Trophoblast cell (in vitro differentiated cells and primary cell): ENCODE data around the gene CTRB1.

Experiments used
- DNase-seq, 2 donors: peaks; one replicate each; pipeline ENCODE4 v3.0.0-alpha.2; 2016
- H2AFZ ChIP-seq: 2 replicates; pipeline ENCODE4 v1.6.1; 2013; ENCODE audit warnings: low read length, moderate library complexity, mild to moderate bottlenecking; ENCODE audit not compliant: insufficient read depth, poor library complexity
- H2AK5ac ChIP-seq: 2 replicates; pipeline ENCODE4 v1.6.1; 2013; ENCODE audit warnings: mild to moderate bottlenecking, low read length
- H2BK120ac ChIP-seq: 2 replicates; pipeline ENCODE4 v1.6.1; 2013; ENCODE audit warnings: low read length, mild to moderate bottlenecking, moderate library complexity; ENCODE audit not compliant: insufficient read depth, poor library complexity
- H2BK12ac ChIP-seq: 2 replicates; pipeline ENCODE4 v1.6.1; 2013; ENCODE audit warnings: mild to moderate bottlenecking, low read length, moderate library complexity
- H2BK5ac ChIP-seq: 2 replicates; pipeline ENCODE4 v1.6.1; 2013; ENCODE audit warnings: low read length, low read depth, moderate library complexity, mild to moderate bottlenecking; ENCODE audit not compliant: poor library complexity
- H3K14ac ChIP-seq: 2 replicates; pipeline ENCODE4 v1.6.1; 2013; ENCODE audit warnings: mild to moderate bottlenecking, low read length
- H3K18ac ChIP-seq: 2 replicates; pipeline ENCODE4 v1.6.1; 2013; ENCODE audit warnings: mild to moderate bottlenecking, low read length
- H3K23ac ChIP-seq: 2 replicates; pipeline ENCODE4 v1.6.1; 2013; ENCODE audit warnings: low read length
- H3K27ac ChIP-seq: 2 replicates; pipeline ENCODE4 v1.5.1; 2013; ENCODE audit warnings: low read depth, mild to moderate bottlenecking, inconsistent platforms, low read length, moderate library complexity
- H3K27me3 ChIP-seq: 2 replicates; pipeline ENCODE4 v1.6.1; 2013; ENCODE audit warnings: inconsistent platforms, mild to moderate bottlenecking, low read length, moderate library complexity; ENCODE audit not compliant: insufficient read depth
- H3K36me3 ChIP-seq, 2 experiments: 1 replicate in 1 of 2; 2 replicates in 1 of 2; pipeline ENCODE4 v1.6.1; 2013; ENCODE audit warnings: low read length in 2 of 2, mild to moderate bottlenecking in 2 of 2, moderate library complexity in 1 of 2; ENCODE audit not compliant: insufficient read depth in 2 of 2, control insufficient read depth in 1 of 2
- H3K4ac ChIP-seq: 2 replicates; pipeline ENCODE4 v1.6.1; 2013; ENCODE audit warnings: low read depth, mild to moderate bottlenecking, low read length, moderate library complexity
- H3K4me1 ChIP-seq, 2 experiments: 1 replicate in 1 of 2; 2 replicates in 1 of 2; pipeline ENCODE4 v1.6.1; 2013; ENCODE audit warnings: low read length in 2 of 2, mild to moderate bottlenecking in 2 of 2, moderate library complexity in 1 of 2; ENCODE audit not compliant: insufficient read depth in 2 of 2, control insufficient read depth in 1 of 2
- H3K4me2 ChIP-seq: 2 replicates; pipeline ENCODE4 v1.6.1; 2013; ENCODE audit warnings: inconsistent platforms, mild to moderate bottlenecking, low read length, moderate library complexity
- H3K4me3 ChIP-seq: 2 replicates; pipeline ENCODE4 v1.5.1; 2013; ENCODE audit warnings: mild to moderate bottlenecking, low read depth, low read length, inconsistent platforms
- H3K79me1 ChIP-seq: one replicate; pipeline ENCODE4 v1.6.1; 2013; ENCODE audit warnings: low read length
- H3K79me2 ChIP-seq: 2 replicates; pipeline ENCODE4 v1.6.1; 2013; ENCODE audit warnings: low read length, mild to moderate bottlenecking; ENCODE audit not compliant: control insufficient read depth, insufficient read depth, poor library complexity
- H3K9ac ChIP-seq: 2 replicates; pipeline ENCODE4 v1.6.1; 2013; ENCODE audit warnings: mild to moderate bottlenecking, low read length
- H3K9me3 ChIP-seq: 2 replicates; pipeline ENCODE4 v1.6.1; 2013; ENCODE audit warnings: low read depth, mild to moderate bottlenecking, control low read depth, inconsistent platforms, low read length; ENCODE audit not compliant: insufficient read depth
- H4K12ac ChIP-seq: 2 replicates; pipeline ENCODE4 v1.6.1; 2013; ENCODE audit warnings: low read depth, mild to moderate bottlenecking, low read length, moderate library complexity
- H4K8ac ChIP-seq: 2 replicates; pipeline ENCODE4 v1.6.1; 2013; ENCODE audit warnings: low read depth, mild to moderate bottlenecking, low read length, moderate library complexity
- H4K91ac ChIP-seq: one replicate; pipeline ENCODE4 v1.6.1; 2013; ENCODE audit warnings: low read depth, mild to moderate bottlenecking, low read length, moderate library complexity
- WGBS: extraction: QIAGEN DNeasy Blood & Tissue Kit; methylation state at CpG from one replicate; pipeline ENCODE4 v1.1.7; 2013; ENCODE audit warnings: missing lambda C conversion rate; ENCODE audit not compliant: insufficient read length, insufficient coverage; ENCODE audit errors: extremely low coverage; 5-methylcytosine and 5-hydroxymethylcytosine counted together

Gene CTRB1

GRCh38 chr16:75256696-75257343, 38.0 kb downstream of the CTRB1 start:
- H3K27ac ChIP-seq: peak overlapping the region; percentile 45

DNA sequence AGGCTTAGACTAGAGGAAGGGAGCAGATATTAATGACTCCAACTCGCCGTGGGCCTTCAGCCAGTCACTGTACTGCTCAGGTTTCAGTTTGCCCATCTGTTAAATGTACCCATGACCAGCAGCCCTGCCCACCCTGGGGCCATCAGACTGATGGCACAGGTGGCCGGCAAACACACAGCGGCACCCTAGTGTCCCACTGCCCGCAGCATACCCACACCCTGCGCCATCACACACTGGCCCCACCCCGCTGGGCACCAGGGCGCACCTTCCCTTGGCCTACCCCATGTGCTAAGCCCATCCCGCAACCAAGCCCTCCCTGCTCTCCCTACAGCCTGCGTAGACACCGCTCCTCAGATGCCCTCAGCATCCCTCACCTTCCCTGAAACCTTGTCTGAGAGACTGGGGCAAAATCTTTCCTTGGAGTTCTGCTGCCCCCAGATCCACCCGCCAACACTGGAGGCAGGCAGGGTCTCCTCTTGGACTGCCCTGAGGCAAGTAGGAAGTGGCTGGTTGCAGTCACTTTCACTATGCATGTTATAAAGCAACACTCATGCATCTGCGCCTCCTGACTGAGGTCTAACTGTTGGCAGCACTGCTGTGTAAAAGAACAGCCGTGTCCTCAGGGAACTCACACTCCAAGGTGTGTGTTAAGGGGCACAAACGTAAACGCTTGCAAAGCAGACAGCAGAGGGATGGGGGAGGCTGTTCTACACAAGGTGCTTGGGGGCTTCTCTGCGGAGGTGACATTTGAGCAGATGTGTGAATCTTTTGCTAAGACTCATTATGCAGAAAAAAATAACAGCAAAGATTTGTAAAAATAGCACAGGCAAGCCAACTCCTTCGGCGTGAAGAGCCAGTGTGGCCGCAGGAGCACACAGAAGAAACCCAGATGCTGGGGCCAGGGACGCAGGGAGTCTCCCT, 39.4 kb downstream of the CTRB1 start:
- Histone ChIP-seq H4K8ac (no peak overlapping the region), H3K23ac (no peak overlapping the region), H3K18ac (peak overlapping the region; percentile 4), H3K9ac (peak overlapping the region; percentile 11), H3K27me3 (no peaks in the 10 kb centered on the region), H3K27ac (no peak overlapping the region), H3K4me3 (no peak overlapping the region), H3K9me3 (peaks cover 2% of the 10 kb centered on the region), H2BK12ac (no peak overlapping the region), H2AFZ (no peak overlapping the region), H2AK5ac (no peak overlapping the region), H3K79me1 (peaks cover 27% of the 10 kb centered on the region), H3K4ac (peak overlapping the region; percentile 60), H3K14ac (no peak overlapping the region), H4K91ac (no peak overlapping the region), H4K12ac (no peak overlapping the region), H3K4me2 (no peak overlapping the region), H2BK5ac (no peak overlapping the region), H3K4me1 (peaks cover 54 to 74% of the 10 kb centered on the region in 2 experiments), H2BK120ac (no peak overlapping the region), H3K79me2 (peaks cover 45% of the 10 kb centered on the region), H3K36me3 (peaks cover 12 to 17% of the 10 kb centered on the region in 2 experiments)
- no CpG with 5 or more reads among the region's 21 CpGs for WGBS
- no peak for DNase-seq

More at GRCh38 chr16:75256696-75257343, 38.0 kb downstream of the CTRB1 start:
- peaks cover 40% of the 10 kb centered on the region for H3K79me1 ChIP-seq
- H3K4me2 ChIP-seq: no peak overlapping the region
- no peak overlapping the region for H4K12ac ChIP-seq
- peaks cover 65 to 75% of the 10 kb centered on the region in 2 experiments for H3K4me1 ChIP-seq
- no peak overlapping the region for H3K23ac ChIP-seq
- peaks cover 47% of the 10 kb centered on the region for H3K79me2 ChIP-seq
- no peak for DNase-seq
- no peak overlapping the region for H4K91ac ChIP-seq
- H3K27me3 ChIP-seq: no peaks in the 10 kb centered on the region
- no peak overlapping the region for H4K8ac ChIP-seq
- no peak overlapping the region for H2BK5ac ChIP-seq
- no peak overlapping the region for H3K4me3 ChIP-seq
- H3K9me3 ChIP-seq: peaks cover 2% of the 10 kb centered on the region
- H3K18ac ChIP-seq: peak overlapping the region; percentile 31
- H2AK5ac ChIP-seq: no peak overlapping the region
- no peak overlapping the region for H2BK120ac ChIP-seq
- no CpG with 5 or more reads among the region's 14 CpGs for WGBS
- H3K4ac ChIP-seq: peak overlapping the region; percentile 16
- peak overlapping the region; percentile 10 for H3K14ac ChIP-seq
- H3K36me3 ChIP-seq: peaks cover 1 to 6% of the 10 kb centered on the region in 2 experiments
- H2BK12ac ChIP-seq: no peak overlapping the region
- peak overlapping the region; percentile 0 for H2AFZ ChIP-seq
- no peak overlapping the region for H3K9ac ChIP-seq

DNA sequence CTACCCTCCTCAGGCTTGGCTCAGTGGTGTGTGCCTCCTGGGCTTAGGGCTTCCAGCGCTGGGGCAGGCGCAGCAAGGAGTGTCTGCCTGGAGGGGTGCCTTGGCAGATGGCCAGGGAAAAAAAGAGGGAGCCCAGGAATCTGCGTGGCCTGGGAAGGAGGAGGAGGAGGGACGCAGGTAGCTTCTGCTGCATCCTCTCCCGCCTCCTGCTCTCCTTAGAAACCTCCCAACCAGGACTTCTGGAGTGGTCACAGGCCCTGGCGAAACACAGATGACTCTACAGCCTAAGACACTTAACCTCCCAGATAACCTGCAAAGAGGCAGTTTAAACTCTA, 40.0 kb downstream of the CTRB1 start:
- H3K14ac ChIP-seq: no peak overlapping the region
- no peak overlapping the region for H2BK5ac ChIP-seq
- no peak overlapping the region for H3K4me2 ChIP-seq
- no peak overlapping the region for H2BK12ac ChIP-seq
- H2AK5ac ChIP-seq: no peak overlapping the region
- no peak overlapping the region for H3K27ac ChIP-seq
- no peak overlapping the region for H3K18ac ChIP-seq
- H3K9ac ChIP-seq: no peak overlapping the region
- H3K79me2 ChIP-seq: peaks cover 48% of the 10 kb centered on the region
- no peak overlapping the region for H3K4me3 ChIP-seq
- H3K36me3 ChIP-seq: peaks cover 18 to 24% of the 10 kb centered on the region in 2 experiments
- no peak overlapping the region for H2BK120ac ChIP-seq
- no peak overlapping the region for H2AFZ ChIP-seq
- no peak for DNase-seq
- H3K23ac ChIP-seq: no peak overlapping the region
- H3K79me1 ChIP-seq: peaks cover 22% of the 10 kb centered on the region
- WGBS: no CpG with 5 or more reads among the region's 6 CpGs
- no peak overlapping the region for H4K91ac ChIP-seq
- H3K27me3 ChIP-seq: no peaks in the 10 kb centered on the region
- no peak overlapping the region for H4K12ac ChIP-seq
- no peak overlapping the region for H4K8ac ChIP-seq
- H3K4ac ChIP-seq: peak overlapping the region; percentile 9
- H3K9me3 ChIP-seq: peaks cover 2% of the 10 kb centered on the region
- peaks cover 53 to 76% of the 10 kb centered on the region in 2 experiments for H3K4me1 ChIP-seq

- H2BK5ac ChIP-seq: no peak overlapping the region
- H3K36me3 ChIP-seq: peaks cover 26 to 30% of the 10 kb centered on the region in 2 experiments
- no peak overlapping the region for H4K8ac ChIP-seq
- H3K27ac ChIP-seq: no peak overlapping the region
- H2BK120ac ChIP-seq: no peak overlapping the region
- H3K18ac ChIP-seq: no peak overlapping the region
- H3K4me3 ChIP-seq: no peak overlapping the region
- peaks cover 43 to 69% of the 10 kb centered on the region in 2 experiments for H3K4me1 ChIP-seq
- no peak overlapping the region for H2AK5ac ChIP-seq
- peak overlapping the region; percentile 97 for H3K4ac ChIP-seq
- H3K9ac ChIP-seq: no peak overlapping the region
- no peak for DNase-seq
- H3K14ac ChIP-seq: no peak overlapping the region
- peaks cover 21% of the 10 kb centered on the region for H3K79me1 ChIP-seq
- H3K9me3 ChIP-seq: peaks cover 2% of the 10 kb centered on the region
- no peak overlapping the region for H4K12ac ChIP-seq
- WGBS: no CpG with 5 or more reads among the region's 10 CpGs
- no peak overlapping the region for H4K91ac ChIP-seq
- no peak overlapping the region for H2AFZ ChIP-seq
- no peak overlapping the region for H3K23ac ChIP-seq
- H3K79me2 ChIP-seq: peaks cover 62% of the 10 kb centered on the region
- H2BK12ac ChIP-seq: no peak overlapping the region
- H3K4me2 ChIP-seq: no peak overlapping the region
- H3K27me3 ChIP-seq: no peaks in the 10 kb centered on the region
Observed at GRCh38 chr16:75260851-75261589, 42.2 kb downstream of the CTRB1 start.
